Bronchial epithelial cell (primary cell): ENCODE results near the gene PSMD13. TPM values are rescaled to one million over a fixed set of nuclear protein-coding genes. Genes with fewer than 3 reads are reported as not detected.
A peak's percentile ranks its signal among the peaks of the same experiment; 100 is the strongest.

Experiments
- DNase-seq: peaks from one replicate; pipeline ENCODE4 v3.0.0-alpha.2; 2010; ENCODE audit warnings: low read depth
- FAIRE-seq: peaks from 2 replicates; lab custom pipeline; 2011; peaks lifted over from hg19 to GRCh38; lab: Jason Lieb, UNC
- H3K27me3 ChIP-seq: 2 replicates; pipeline ENCODE4 v1.5.1; 2011; ENCODE audit warnings: low read length; ENCODE audit not compliant: control insufficient read depth, insufficient read depth
- H3K36me3 ChIP-seq: 2 replicates; pipeline ENCODE4 v1.5.1; 2011; ENCODE audit warnings: low read length; ENCODE audit not compliant: control insufficient read depth, insufficient read depth
- H3K4me3 ChIP-seq: 2 replicates; pipeline ENCODE4 v1.5.1; 2011; ENCODE audit warnings: mild to moderate bottlenecking, low read depth, low read length, control low read depth
- total RNA-seq: library from RNA; depleted of rRNA; stranded (reverse); fragments of >200 nt; gene quantifications from 2 replicates; pipeline ENCODE4 v1.2.1, GENCODE V29; 2014
- TF ChIP-seq, protein P1 (sequence below): IDR thresholded peaks from 2 replicates; pipeline ENCODE4 v1.5.1; 2011; ENCODE audit warnings: mild to moderate bottlenecking, moderate library complexity, low read length, control low read depth, inconsistent platforms; ENCODE audit not compliant: insufficient read depth, severe bottlenecking

Gene PSMD13
- total RNA-seq, 1 donor from 2014 or later = 146 TPM

DNA sequence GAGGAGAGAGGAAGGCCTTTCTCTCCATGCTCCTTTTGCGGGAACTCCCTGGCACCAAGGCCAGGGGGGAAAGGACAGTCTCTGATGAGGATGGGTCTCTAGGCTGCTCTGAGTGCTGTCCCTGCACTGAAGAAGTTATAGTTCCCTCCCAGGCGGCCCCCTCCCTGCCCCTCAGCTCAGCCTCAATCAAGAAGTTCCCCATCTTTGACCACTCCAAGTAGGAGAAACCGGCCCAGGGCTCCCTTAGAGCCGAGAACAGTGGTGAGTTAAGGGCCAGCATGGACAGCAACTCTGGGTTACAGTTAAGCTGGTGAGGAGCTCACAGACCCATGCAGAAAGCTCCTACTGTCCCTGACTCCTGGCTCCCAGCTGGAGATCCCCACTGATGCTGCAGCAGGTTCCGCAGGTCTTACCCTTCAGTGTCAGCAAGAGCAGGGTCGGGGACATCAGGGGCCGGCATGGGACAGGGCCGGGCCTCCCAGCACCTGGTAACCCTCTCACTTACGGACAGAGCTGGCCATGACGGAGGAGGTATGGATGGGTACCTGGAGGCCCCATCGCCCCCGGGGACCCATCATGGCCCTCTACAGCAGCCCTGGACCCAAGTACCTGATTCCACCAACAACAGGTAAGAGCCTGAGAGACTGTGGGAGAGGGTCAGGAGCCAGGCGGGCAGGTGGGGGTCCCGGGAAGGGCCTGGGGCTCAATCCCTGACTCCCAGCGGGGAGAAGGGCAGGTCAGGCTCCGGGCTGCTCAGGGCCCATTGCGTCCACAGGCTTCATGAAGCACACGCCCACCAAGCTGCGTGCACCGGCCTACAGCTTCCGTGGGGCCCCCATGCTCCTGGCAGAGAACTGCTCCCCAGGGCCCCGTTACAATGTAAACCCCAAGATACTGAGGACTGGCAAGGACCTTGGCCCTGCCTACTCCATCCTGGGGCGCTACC, 39.7 kb upstream of the PSMD13 start:
- DNase-seq = no peak

DNA sequence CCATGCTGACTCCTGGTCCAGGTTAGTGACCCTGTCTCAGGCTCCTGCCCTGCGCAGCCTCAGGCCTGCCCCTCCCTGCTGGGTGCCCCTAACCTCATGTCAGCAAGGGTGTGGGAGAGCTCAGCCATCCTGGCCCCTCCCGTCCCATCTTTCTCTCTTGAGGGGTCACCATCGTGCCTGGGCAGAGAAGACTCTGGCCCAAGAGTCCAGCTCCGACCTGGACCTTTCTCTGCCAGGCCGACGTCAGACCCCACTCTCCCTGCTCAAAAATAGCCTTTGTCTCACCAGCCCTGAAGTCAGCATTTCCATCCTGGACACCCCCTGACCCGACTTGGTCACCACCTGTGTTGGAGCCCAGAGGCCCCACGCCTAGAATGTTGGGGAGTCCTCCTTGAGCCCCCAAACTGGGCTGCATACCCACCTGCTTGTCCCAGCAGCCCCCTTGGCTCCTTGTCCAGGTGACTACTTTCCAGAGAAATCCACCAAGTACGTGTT, 39.0 kb upstream of the PSMD13 start:
- no peak for FAIRE-seq
- TF ChIP-seq, protein P1, sequence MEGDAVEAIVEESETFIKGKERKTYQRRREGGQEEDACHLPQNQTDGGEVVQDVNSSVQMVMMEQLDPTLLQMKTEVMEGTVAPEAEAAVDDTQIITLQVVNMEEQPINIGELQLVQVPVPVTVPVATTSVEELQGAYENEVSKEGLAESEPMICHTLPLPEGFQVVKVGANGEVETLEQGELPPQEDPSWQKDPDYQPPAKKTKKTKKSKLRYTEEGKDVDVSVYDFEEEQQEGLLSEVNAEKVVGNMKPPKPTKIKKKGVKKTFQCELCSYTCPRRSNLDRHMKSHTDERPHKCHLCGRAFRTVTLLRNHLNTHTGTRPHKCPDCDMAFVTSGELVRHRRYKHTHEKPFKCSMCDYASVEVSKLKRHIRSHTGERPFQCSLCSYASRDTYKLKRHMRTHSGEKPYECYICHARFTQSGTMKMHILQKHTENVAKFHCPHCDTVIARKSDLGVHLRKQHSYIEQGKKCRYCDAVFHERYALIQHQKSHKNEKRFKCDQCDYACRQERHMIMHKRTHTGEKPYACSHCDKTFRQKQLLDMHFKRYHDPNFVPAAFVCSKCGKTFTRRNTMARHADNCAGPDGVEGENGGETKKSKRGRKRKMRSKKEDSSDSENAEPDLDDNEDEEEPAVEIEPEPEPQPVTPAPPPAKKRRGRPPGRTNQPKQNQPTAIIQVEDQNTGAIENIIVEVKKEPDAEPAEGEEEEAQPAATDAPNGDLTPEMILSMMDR = no peak

More for the DNA sequence above, 39.7 kb upstream of the PSMD13 start:
- Histone ChIP-seq H3K27me3 (no peaks in the 10 kb centered on the region), H3K36me3 (no peaks in the 10 kb centered on the region), H3K4me3 (no peak overlapping the region)
- TF ChIP-seq, protein P1 = no peak
- no peak for FAIRE-seq

DNA sequence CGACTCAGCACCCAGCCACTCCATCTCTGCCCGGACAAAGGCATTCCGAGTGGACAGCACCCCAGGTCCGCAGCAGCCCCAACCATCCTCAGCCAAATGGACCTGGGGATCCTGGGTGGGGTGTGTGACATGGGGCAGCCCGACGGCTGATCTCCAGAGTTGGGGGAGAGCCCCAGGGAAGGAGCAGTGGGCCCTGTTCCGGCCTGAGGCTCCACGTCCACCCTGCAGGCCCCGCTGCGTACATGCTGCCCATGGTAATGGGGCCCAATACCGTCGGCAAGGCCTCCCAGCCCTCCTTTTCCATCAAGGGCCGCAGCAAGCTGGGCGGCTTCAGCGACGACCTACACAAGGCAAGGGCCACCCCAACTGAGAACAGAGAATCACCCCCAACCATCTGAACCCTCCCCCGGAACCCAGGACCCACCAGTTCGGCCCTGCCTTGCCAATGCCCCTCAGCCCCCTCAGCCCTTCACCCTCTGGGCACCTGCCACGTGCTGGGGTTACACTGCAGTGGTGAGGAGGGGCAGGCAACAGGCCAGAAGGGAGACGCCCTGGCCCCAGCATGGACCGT, 38.5 kb upstream of the PSMD13 start:
- no peak overlapping the region for H3K4me3 ChIP-seq
- no peak for DNase-seq
- H3K27me3 ChIP-seq = no peaks in the 10 kb centered on the region
- FAIRE-seq = no peak
- TF ChIP-seq, protein P1 = no peak
- peaks cover 5% of the 10 kb centered on the region for H3K36me3 ChIP-seq

More for the DNA sequence above, 39.0 kb upstream of the PSMD13 start:
- H3K4me3 ChIP-seq = no peak overlapping the region
- H3K36me3 ChIP-seq = peaks cover 3% of the 10 kb centered on the region
- no peak for DNase-seq
- no peaks in the 10 kb centered on the region for H3K27me3 ChIP-seq

DNA sequence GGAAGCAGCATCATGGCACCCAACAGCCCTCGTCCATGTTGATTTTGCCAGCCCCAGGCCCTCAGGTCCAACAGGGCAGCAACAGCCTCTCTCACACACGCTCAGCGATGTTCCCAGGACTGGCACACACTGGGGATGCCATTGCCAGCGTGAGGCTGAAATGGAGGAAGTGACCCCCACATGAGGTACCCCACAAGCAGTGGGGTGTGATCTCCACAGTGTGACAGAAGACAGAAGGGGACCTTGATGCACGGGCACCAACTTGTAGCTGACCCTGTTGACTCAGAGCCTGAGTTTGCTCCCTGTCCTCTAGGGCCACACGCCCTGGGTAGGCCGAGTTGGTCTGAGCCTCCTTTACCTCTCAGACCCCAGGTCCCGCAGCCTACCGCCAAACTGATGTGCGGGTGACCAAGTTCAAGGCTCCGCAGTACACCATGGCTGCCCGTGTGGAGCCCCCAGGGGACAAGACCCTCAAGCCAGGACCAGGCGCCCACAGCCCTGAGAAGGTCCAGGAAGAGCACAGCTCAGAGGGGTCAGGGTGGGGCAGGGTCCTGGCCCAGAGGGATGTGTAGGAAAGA, 37.7 kb upstream of the PSMD13 start:
- TF ChIP-seq, protein P1 = no peak
- DNase-seq (no peak), FAIRE-seq (peak; percentile 32)

DNA sequence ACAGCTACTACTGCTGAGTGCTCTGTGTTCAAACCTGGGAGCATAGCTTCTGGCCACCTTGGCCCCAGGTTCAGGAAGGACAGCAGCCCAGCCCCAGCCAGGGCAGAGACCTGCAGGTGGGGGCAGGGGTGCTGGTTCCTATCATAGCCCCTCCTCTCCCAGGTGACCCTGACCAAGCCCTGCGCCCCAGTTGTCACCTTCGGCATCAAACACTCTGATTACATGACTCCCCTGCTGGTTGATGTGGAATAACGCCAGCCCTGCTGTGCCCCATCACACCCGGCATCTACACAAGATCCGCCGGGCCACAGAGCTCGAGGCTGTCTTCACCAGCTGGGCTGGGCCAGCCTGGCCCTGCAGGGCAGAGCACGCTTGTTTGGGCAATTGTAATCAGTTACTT, 37.0 kb upstream of the PSMD13 start:
- Histone ChIP-seq H3K27me3 (no peaks in the 10 kb centered on the region), H3K4me3 (no peak overlapping the region), H3K36me3 (peaks cover 11% of the 10 kb centered on the region)
- FAIRE-seq = no peak
- TF ChIP-seq, protein P1 = no peak
- DNase-seq = no peak

More for the DNA sequence above, 37.7 kb upstream of the PSMD13 start:
- Histone ChIP-seq H3K27me3 (no peaks in the 10 kb centered on the region), H3K4me3 (no peak overlapping the region), H3K36me3 (peaks cover 8% of the 10 kb centered on the region)
